OCI-LY7 (cell line): Measurements from ENCODE around the gene TBC1D5. TPM values are rescaled to one million over a fixed set of nuclear protein-coding genes. Genes with fewer than 3 reads are reported as not detected.
"Not testable (repeated sequence)": the region's sequence is repeated elsewhere in the genome, so short reads cannot be mapped to it uniquely, and the experiment has no call there.

Experiments used
- BruUV-seq: library from RNA; stranded (reverse); fragments of 400-500 nt; replicated peaks from 2 replicates; lab custom pipeline; 2021; lab: Mats Ljungman, UMichigan
- CTCF ChIA-PET: fragments of 300-600 bp; sonication (Branson Sonifier 250); formaldehyde crosslinking; loops from one replicate; lab custom pipeline; 2022; ENCODE audit warnings: antibody characterized with exemption; ENCODE audit not compliant: unreplicated experiment; lab: Charles Lee
- POLR2A ChIA-PET: fragments of 300-600 bp; sonication (Branson Sonifier 250); formaldehyde crosslinking; loops from one replicate; lab custom pipeline; 2022; ENCODE audit warnings: antibody characterized with exemption; lab: Charles Lee
- DNase-seq: peaks from one replicate; pipeline ENCODE4 v3.0.0-alpha.2; 2015; ENCODE audit warnings: low spot score
- H2AFZ ChIP-seq: fragments of 200-600 bp; sonication (generic), shearing (Covaris generic); 2 replicates; pipeline ENCODE4 v1.6.1; 2014; ENCODE audit warnings: mild to moderate bottlenecking, antibody characterized with exemption, low read length, moderate library complexity
- H3K27ac ChIP-seq: fragments of 200-600 bp; sonication (generic); 2 replicates; pipeline ENCODE4 v1.5.1; 2014; ENCODE audit warnings: mixed run types, low read depth, mild to moderate bottlenecking, moderate library complexity, low read length, inconsistent platforms; ENCODE audit not compliant: poor library complexity, severe bottlenecking
- H3K36me3 ChIP-seq: fragments of 200-600 bp; sonication (generic); 2 replicates; pipeline ENCODE4 v1.6.1; 2014; ENCODE audit warnings: mild to moderate bottlenecking, antibody characterized with exemption, low read length, moderate library complexity, mixed read lengths; ENCODE audit not compliant: insufficient read depth
- H3K4me1 ChIP-seq: fragments of 200-600 bp; sonication (generic); 2 replicates; pipeline ENCODE4 v1.5.1; 2014; ENCODE audit warnings: mild to moderate bottlenecking, low read length; ENCODE audit not compliant: insufficient read depth, poor library complexity, severe bottlenecking
- H3K4me2 ChIP-seq: fragments of 200-600 bp; sonication (generic); 2 replicates; pipeline ENCODE4 v1.6.1; 2014; ENCODE audit warnings: mild to moderate bottlenecking, low read length
- H3K4me3 ChIP-seq: fragments of 200-600 bp; sonication (generic); 2 replicates; pipeline ENCODE4 v1.5.1; 2014; ENCODE audit warnings: mild to moderate bottlenecking, low read depth, low read length; ENCODE audit not compliant: poor library complexity, severe bottlenecking
- H3K79me2 ChIP-seq: fragments of 200-600 bp; sonication (generic); 2 replicates; pipeline ENCODE4 v1.6.1; 2016; ENCODE audit warnings: low read depth, mild to moderate bottlenecking, low read length, moderate library complexity, mixed read lengths; ENCODE audit not compliant: insufficient read depth
- H3K9me2 ChIP-seq: fragments of 200-600 bp; sonication (generic); 2 replicates; pipeline ENCODE4 v1.6.1; 2016; ENCODE audit warnings: mild to moderate bottlenecking, low read length, mixed read lengths; ENCODE audit not compliant: insufficient read depth
- H3K9me3 ChIP-seq: fragments of 200-600 bp; sonication (generic); 2 replicates; pipeline ENCODE4 v1.6.1; 2014; ENCODE audit warnings: mild to moderate bottlenecking, mixed run types, low read length, mixed read lengths
- H4K20me1 ChIP-seq: fragments of 200-600 bp; sonication (generic); 2 replicates; pipeline ENCODE4 v1.6.1; 2014; ENCODE audit warnings: mild to moderate bottlenecking, antibody characterized with exemption, low read length, moderate library complexity, mixed read lengths; ENCODE audit not compliant: insufficient read depth
- CTCF ChIP-seq: fragments of 200-600 bp; sonication (generic); conservative IDR thresholded peaks from 2 replicates; pipeline ENCODE4 v1.5.1; 2014; ENCODE audit warnings: mild to moderate bottlenecking, antibody characterized with exemption, low read length, moderate library complexity, mixed read lengths
- EZH2phosphoT487 ChIP-seq: fragments of 200-600 bp; sonication (generic); IDR thresholded peaks from 2 replicates; pipeline ENCODE4 v1.6.1; 2018; ENCODE audit warnings: low read depth, borderline replicate concordance, mild to moderate bottlenecking, mixed run types, antibody characterized with exemption, low read length, moderate library complexity, mixed read lengths
- intact Hi-C: fragments of 100-400 bp; cut with micrococcal nuclease; formaldehyde crosslinking; loops from one replicate; pipeline ENCODE4 v1.10.0; 2022; ENCODE audit not compliant: unreplicated experiment
- total RNA-seq, 2 experiments: library from RNA; depleted of rRNA in 1 of 2; stranded (reverse); fragments of >200 nt in 1 of 2; shearing (Covaris generic) in 1 of 2; gene quantifications; 2 replicates each; pipeline ENCODE4 v1.2.3, GENCODE V29; 2014 to 2022

TBC1D5 gene
- total RNA-seq, 2 experiments from 2014 or later, result 78.5 to 82.4 TPM

GRCh38 chr3:17707813-17708543, 34.5 kb downstream of the TBC1D5 start:
- Histone ChIP-seq H2AFZ (no peak overlapping the region), H4K20me1 (no peaks in the 10 kb centered on the region), H3K4me1 (no peaks in the 10 kb centered on the region), H3K4me2 (no peak overlapping the region), H3K79me2 (peaks cover 8% of the 10 kb centered on the region; the same call in 1 of the 2 replicates), H3K4me3 (no peak overlapping the region), H3K36me3 (peaks cover 8% of the 10 kb centered on the region), H3K9me3 (0 out of 2 replicates have a peak, but pooled peaks cover 3% of the 10 kb centered on the region), H3K27ac (no peak overlapping the region), H3K9me2 (no peaks in the 10 kb centered on the region)
- intact Hi-C loops, result no loop called here
- DNase-seq, result no peak
- TSS peak; percentile 39 for BruUV-seq
- TF ChIP-seq CTCF (no peak), EZH2phosphoT487 (no peak)
- POLR2A ChIA-PET, result interaction anchor here (1.4 kb wide), 1 partner anchor 14 kb away, joined by 3 read pairs; no protein-coding TSS in a partner anchor
- CTCF ChIA-PET, result no interaction called here

DNA sequence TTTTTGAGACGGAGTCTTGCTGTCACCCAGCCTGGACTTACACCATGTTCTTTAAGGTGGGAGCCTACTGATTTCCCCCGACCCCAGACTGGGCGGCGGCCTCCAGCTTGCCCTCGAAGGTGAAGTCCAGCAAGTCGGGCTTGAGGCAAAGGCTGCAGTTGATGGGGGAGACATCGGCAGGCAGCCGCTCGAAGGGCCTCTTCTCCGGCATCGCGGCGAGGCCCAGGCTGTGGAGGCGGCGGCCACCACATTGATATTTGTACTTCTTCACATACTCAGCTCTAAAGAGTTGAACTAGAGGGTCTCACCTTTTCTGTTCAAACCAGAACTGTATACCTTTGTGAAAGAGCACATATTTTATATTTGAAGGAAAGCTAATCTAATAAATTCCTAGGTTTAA, 36.4 kb downstream of the TBC1D5 start:
- intact Hi-C loops, H3K4me3 ChIP-seq, H3K4me1 ChIP-seq, DNase-seq, H3K9me2 ChIP-seq, H2AFZ ChIP-seq, H3K36me3 ChIP-seq, H4K20me1 ChIP-seq, CTCF ChIA-PET, H3K4me2 ChIP-seq, H3K9me3 ChIP-seq, H3K79me2 ChIP-seq, H3K27ac ChIP-seq, BruUV-seq: not testable (repeated sequence)
- POLR2A ChIA-PET, result interaction anchor here (0.7 kb wide), 1 partner anchor 46 kb away, joined by 3 read pairs; no protein-coding TSS in a partner anchor

DNA sequence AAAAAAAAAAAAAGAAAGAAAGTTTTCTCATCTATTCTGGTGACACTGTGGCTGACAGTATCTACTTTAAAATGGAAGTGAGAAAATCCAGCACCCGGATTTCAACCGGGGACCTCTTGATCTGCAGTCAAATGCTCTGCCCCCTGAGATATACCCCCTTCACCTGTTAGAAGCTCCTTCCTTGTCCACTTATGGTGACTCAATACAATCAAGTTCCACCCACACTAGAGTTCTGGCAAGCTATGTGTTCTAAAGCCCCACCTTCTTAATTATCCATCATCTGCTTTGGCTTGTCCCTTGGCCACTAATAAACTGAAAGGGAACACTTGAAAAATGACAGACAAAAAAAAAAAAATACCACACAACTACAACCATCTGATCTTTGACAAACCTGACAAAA, 42.6 kb downstream of the TBC1D5 start:
- H3K9me2 ChIP-seq, H3K36me3 ChIP-seq, H3K4me1 ChIP-seq, H2AFZ ChIP-seq, H3K9me3 ChIP-seq, CTCF ChIA-PET, H4K20me1 ChIP-seq, BruUV-seq, H3K27ac ChIP-seq, DNase-seq, intact Hi-C loops, H3K4me2 ChIP-seq, POLR2A ChIA-PET, H3K4me3 ChIP-seq, H3K79me2 ChIP-seq: not testable (repeated sequence)

DNA sequence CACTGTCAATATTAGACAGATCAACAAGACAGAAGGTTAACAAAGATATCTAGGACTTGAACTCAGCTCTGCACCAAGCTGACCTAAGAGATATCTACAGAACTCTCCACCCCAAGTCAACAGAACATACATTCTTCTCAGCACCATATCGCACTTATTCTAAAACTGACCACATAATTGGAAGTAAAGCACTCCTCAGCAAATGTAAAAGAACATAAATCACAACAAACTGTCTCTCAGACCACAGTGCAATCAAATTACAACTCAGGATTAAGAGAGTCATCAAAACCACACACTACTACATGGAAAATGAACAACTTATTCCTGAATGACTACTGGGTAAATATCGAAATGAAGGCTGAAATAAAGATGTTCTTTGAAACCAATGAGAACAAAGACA, 46.8 kb downstream of the TBC1D5 start:
- H3K4me2 ChIP-seq, DNase-seq, H3K9me2 ChIP-seq, BruUV-seq, H3K36me3 ChIP-seq, H4K20me1 ChIP-seq, H3K4me1 ChIP-seq, intact Hi-C loops, H3K4me3 ChIP-seq, H3K27ac ChIP-seq, H3K9me3 ChIP-seq, CTCF ChIA-PET, H2AFZ ChIP-seq: not testable (repeated sequence)
- 0 out of 2 replicates have a peak, but pooled peaks cover 13% of the 10 kb centered on the region for H3K79me2 ChIP-seq
- POLR2A ChIA-PET, result interaction anchor here (0.7 kb wide), 1 partner anchor 148 kb away, joined by 4 read pairs; no protein-coding TSS in a partner anchor

- BruUV-seq, H2AFZ ChIP-seq, DNase-seq, intact Hi-C loops, H3K4me2 ChIP-seq, H3K4me1 ChIP-seq, H3K4me3 ChIP-seq, H3K9me2 ChIP-seq, H3K36me3 ChIP-seq, H4K20me1 ChIP-seq, H3K9me3 ChIP-seq, H3K27ac ChIP-seq, CTCF ChIA-PET: not testable (repeated sequence)
- POLR2A ChIA-PET, result interaction anchor here (0.6 to 1.3 kb wide), 3 partner anchors 15 to 49 kb away, joined by 3 to 5 read pairs (median 3); partner anchors contain the start of gene TBC1D5
- H3K79me2 ChIP-seq, result peaks cover 13% of the 10 kb centered on the region; the same call in 1 of the 2 replicates
These were observed 48.8 kb downstream of the TBC1D5 start for GRCh38 chr3:17693670-17693999.
